Adrenal gland (tissue), 12 donors: Measurements from ENCODE around the gene SHB. TPM values are rescaled to one million over a fixed set of nuclear protein-coding genes. Genes with fewer than 3 reads are reported as not detected.

Source experiments
- DNase-seq, 7 donors: peaks; one replicate each; pipeline ENCODE4 v3.0.0-alpha.2; 2019 to 2020
- H3K27ac ChIP-seq, 5 donors: fragments of 200-600 bp; sonication (generic) in 4 of 5; 1 replicate in 3 of 5; 2 replicates in 2 of 5; pipeline versions ENCODE4 v1.5.1 to v1.8.0; 2016 to 2020; ENCODE audit warnings: mild to moderate bottlenecking in 1 of 5
- H3K27me3 ChIP-seq: fragments of 200-600 bp; 2 replicates; pipeline ENCODE4 v1.8.0; 2021
- H3K36me3 ChIP-seq, 2 donors: fragments of 200-600 bp; replicated peaks in 1 of 2; 1 replicate in 1 of 2; 2 replicates in 1 of 2; pipeline versions ENCODE4 v1.5.1 to v1.8.0; 2018 to 2022
- H3K4me1 ChIP-seq, 2 donors: fragments of 200-600 bp; replicated peaks in 1 of 2; 1 replicate in 1 of 2; 2 replicates in 1 of 2; pipeline versions ENCODE4 v1.5.1 to v1.8.0; 2018 to 2021
- H3K4me3 ChIP-seq, 4 donors: fragments of 200-600 bp; sonication (generic) in 3 of 4; one replicate each; pipeline ENCODE4 v1.5.1; 2016 to 2018
- H3K9me3 ChIP-seq, 3 donors: fragments of 200-600 bp; sonication (generic) in 1 of 3; replicated peaks in 1 of 3; 1 replicate in 2 of 3; 2 replicates in 1 of 3; pipeline versions ENCODE4 v1.5.1 to v1.8.0; 2016 to 2021
- CTCF ChIP-seq, 6 experiments: fragments of 450-650 bp in 4 of 6; fragments of 200-600 bp in 2 of 6; sonication (generic) in 1 of 6; IDR thresholded peaks; 1 replicate in 5 of 6; 2 replicates in 1 of 6; pipeline versions ENCODE4 v1.5.1 to v1.8.0; 2016 to 2021; ENCODE audit warnings: antibody characterized with exemption in 6 of 6, mild to moderate bottlenecking in 2 of 6, moderate library complexity in 1 of 6
- POLR2A ChIP-seq, 2 donors: fragments of 450-650 bp; IDR thresholded peaks; one replicate each; pipeline ENCODE4 v1.6.1; 2017; ENCODE audit warnings: antibody characterized with exemption in 2 of 2, mild to moderate bottlenecking in 2 of 2, moderate library complexity in 1 of 2
- WGBS, 4 donors: extraction: QIAGEN DNeasy Blood & Tissue Kit in 2 of 4; methylation state at CpG; one replicate each; pipeline versions ENCODE4 v1.1.5 to v1.1.7; 2013 to 2017; 5-methylcytosine and 5-hydroxymethylcytosine counted together
- intact Hi-C, 2 donors: fragments of 100-400 bp; cut with DNase I; formaldehyde crosslinking; loops; one replicate each; pipeline versions ENCODE4 v1.14.1 to v1.15.0; 2022 to 2023
- polyA plus RNA-seq, 3 donors: library from polyadenylated mRNA; stranded (reverse); fragments of 200-250 nt in 2 of 3; fragments of 350-450 nt in 1 of 3; fragmentation: Illumina TruSeq in 1 of 3; extraction: RNeasy Lipid Tissue Mini Kit (QIAGEN cat#74804) in 1 of 3; gene quantifications; one replicate each; pipeline ENCODE4 v1.2.3, GENCODE V29; 2013 to 2014
- total RNA-seq, 9 donors: library from RNA; depleted of rRNA in 4 of 9; stranded (reverse); fragments of >200 nt in 4 of 9; fragments of 120-200 nt in 1 of 9; fragmentation: NEBNext Ultra II Directional in 1 of 9; extraction: Animal tissue kit (Norgen Biotek cat#: 25700) in 1 of 9; gene quantifications; one replicate each; pipeline versions ENCODE4 v1.1.0 to v1.2.4, GENCODE V29; 2013 to 2023
- donor health status: healthy with polysubstance abuse.
- donor health status: Bipolar disorder and iron deficiency.
- donor health status: DM: yes; HTN: yes; CAD: no.
- donor health status: DM: no; HTN: no; CAD: no.
- donor health status: DM: no; HTN: no; CAD: no.
- donor health status: DM: yes; HTN: yes; CAD: no.

SHB gene
- total and polyA plus RNA-seq, 12 donors, result 3.2 to 21.2 (median 11.1) TPM

- no peaks in the 10 kb centered on the region for H3K36me3 ChIP-seq
- H3K27ac ChIP-seq, result no peak overlapping the region
- no peaks in the 10 kb centered on the region for H3K27me3 ChIP-seq
- intact Hi-C loops, result no loop called here
- no peaks in the 10 kb centered on the region for H3K4me1 ChIP-seq
- WGBS, 4 donors, result 79 to 92% (median 84%) methylated on average over 1 of the region's 1 CpG
- no peak for DNase-seq
- H3K9me3 ChIP-seq, result no peaks in the 10 kb centered on the region
- TF ChIP-seq POLR2A (IDR thresholded peaks at IDR 0.05) (no peak), CTCF (IDR thresholded peaks at IDR 0.05) (no peak)
- no peak overlapping the region for H3K4me3 ChIP-seq
Observed at GRCh38 chr9:38112456-38112855, 43.4 kb upstream of the SHB start.

- H3K4me3 ChIP-seq, result no peak overlapping the region
- no peak overlapping the region for H3K27ac ChIP-seq
- TF ChIP-seq CTCF (IDR thresholded peaks at IDR 0.05) (no peak), POLR2A (IDR thresholded peaks at IDR 0.05) (no peak)
- peak in 1 of 7 donors; percentile 27 for DNase-seq
- H3K4me1 ChIP-seq, result no peaks in the 10 kb centered on the region
- intact Hi-C loops, result no loop called here
- WGBS, 4 donors, result 82 to 90% (median 85%) methylated on average over 5 of the region's 5 CpGs
- H3K27me3 ChIP-seq, result no peaks in the 10 kb centered on the region
- no peaks in the 10 kb centered on the region for H3K9me3 ChIP-seq
- H3K36me3 ChIP-seq, result no peaks in the 10 kb centered on the region
Observed at GRCh38 chr9:38112049-38112448, 43.0 kb upstream of the SHB start.

- Histone ChIP-seq H3K27ac (no peak overlapping the region), H3K27me3 (no peaks in the 10 kb centered on the region), H3K9me3 (no peaks in the 10 kb centered on the region), H3K4me3 (no peak overlapping the region), H3K4me1 (no peaks in the 10 kb centered on the region), H3K36me3 (no peaks in the 10 kb centered on the region)
- intact Hi-C loops, result no loop called here
- DNase-seq, result peak in 1 of 7 donors; percentile 7
- 65 to 72% (median 68%) methylated on average over 6 of the region's 6 CpGs for WGBS, 4 donors
- TF ChIP-seq CTCF (IDR thresholded peaks at IDR 0.05) (no peak), POLR2A (IDR thresholded peaks at IDR 0.05) (no peak)
Observed at GRCh38 chr9:38110476-38110875, 41.4 kb upstream of the SHB start.

- Histone ChIP-seq H3K4me3 (no peak overlapping the region), H3K36me3 (no peaks in the 10 kb centered on the region), H3K4me1 (no peaks in the 10 kb centered on the region), H3K9me3 (no peaks in the 10 kb centered on the region), H3K27me3 (no peaks in the 10 kb centered on the region), H3K27ac (no peak overlapping the region)
- intact Hi-C loops, result no loop called here
- DNase-seq, result peak in 1 of 7 donors; percentile 42
- 54 to 65% (median 59%) methylated on average over 6 of the region's 6 CpGs for WGBS, 4 donors
- TF ChIP-seq POLR2A (IDR thresholded peaks at IDR 0.05), result no peak
- no peak for TF ChIP-seq CTCF (IDR thresholded peaks at IDR 0.05)
Observed at GRCh38 chr9:38109601-38110000, 40.6 kb upstream of the SHB start.
